ENCODE data around the gene CLIC1.

CLIC1 gene

DNA sequence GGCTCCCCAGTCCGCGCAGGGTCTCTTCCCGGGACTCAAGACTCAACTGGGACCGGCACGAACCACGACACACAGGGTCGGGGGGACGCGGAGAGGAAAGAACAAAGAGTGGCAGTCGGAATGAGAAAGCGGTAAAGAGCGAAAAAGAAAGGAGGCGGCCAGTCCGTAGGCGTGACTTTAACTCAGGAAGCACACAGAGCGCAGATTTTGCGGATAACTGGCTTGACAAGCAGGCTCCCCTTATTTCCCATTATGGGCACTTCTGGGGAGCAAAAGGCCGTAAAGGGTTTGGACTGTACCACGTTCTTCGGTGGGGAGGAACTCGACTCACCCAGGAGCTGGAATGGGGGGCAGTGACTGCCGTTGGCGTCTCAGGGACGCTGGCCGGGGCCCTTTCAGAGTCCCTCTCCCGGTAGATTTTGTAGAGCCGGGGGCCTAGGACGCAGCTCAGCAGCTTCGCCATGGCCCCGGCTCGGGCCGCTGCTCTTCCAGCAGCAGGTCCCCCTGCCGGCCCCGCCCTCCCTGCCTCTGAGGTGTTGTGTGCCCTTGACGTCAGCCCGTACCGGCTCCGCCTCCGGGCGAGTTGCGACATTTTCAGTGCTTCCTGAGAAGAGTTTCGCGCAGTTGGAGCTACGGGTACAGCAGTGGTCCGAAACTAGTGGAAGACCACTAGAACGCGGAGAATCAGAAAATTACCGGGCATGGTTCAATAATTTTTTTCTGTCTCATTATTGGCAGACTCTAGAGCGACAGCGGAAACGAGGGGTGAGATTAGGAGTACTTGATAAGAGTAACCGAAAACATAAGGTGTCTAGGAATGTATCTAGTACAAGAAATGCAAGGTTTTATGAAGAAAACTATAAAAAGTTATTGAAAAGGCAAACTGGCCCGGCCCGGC, 33.3 kb downstream of the CLIC1 start, which contains the start of gene ABHD16A:
Gene ABHD16A (minus strand): TSS at position 506 of the 898 bp plus-strand sequence. CDS start 43 bp downstream, at position 463.
- FAIRE-seq (peak; percentile 100), DNase-seq (ENCODE audit: insufficient read length) (peak; percentile 98)
- TF ChIP-seq POLR2A (IDR thresholded peaks at IDR 0.05; ENCODE audit: low read depth, low read length) (peak; percentile 72), POLR2AphosphoS5 (IDR thresholded peaks at IDR 0.05; ENCODE audit: low read depth, low read length) (peak; percentile 60), TAF1 (IDR thresholded peaks at IDR 0.05; ENCODE audit: borderline replicate concordance, low read depth, low read length) (peak; percentile 39; the same call in 1 of the 2 replicates)

DNA sequence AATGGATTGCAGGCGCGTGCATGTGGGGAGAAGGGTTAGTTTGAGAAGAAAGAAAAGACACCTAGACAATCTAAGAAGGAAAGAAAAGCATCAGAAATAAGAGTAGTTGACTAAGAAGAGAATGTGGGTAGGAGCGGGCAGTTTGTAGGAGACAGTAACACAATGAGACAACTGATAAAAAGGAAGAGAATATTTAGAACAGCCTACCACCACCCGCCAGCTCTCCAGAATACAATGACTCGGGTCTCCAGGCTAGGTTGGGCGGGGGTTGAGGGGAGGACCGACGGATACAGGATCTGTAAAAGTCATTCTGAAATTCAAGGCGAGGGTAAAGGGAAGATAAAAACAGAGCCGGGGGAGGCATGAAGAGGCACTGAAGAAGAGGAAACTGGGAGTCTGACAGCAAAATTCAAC, 33.9 kb downstream of the CLIC1 start:
- FAIRE-seq (no peak), DNase-seq (ENCODE audit: insufficient read length) (no peak)
- TF ChIP-seq POLR2AphosphoS5 (IDR thresholded peaks at IDR 0.05; ENCODE audit: low read depth, low read length), result no peak
- no peak for TF ChIP-seq TAF1 (IDR thresholded peaks at IDR 0.05; ENCODE audit: borderline replicate concordance, low read depth, low read length)
- no peak for TF ChIP-seq POLR2A (IDR thresholded peaks at IDR 0.05; ENCODE audit: low read depth, low read length)

DNA sequence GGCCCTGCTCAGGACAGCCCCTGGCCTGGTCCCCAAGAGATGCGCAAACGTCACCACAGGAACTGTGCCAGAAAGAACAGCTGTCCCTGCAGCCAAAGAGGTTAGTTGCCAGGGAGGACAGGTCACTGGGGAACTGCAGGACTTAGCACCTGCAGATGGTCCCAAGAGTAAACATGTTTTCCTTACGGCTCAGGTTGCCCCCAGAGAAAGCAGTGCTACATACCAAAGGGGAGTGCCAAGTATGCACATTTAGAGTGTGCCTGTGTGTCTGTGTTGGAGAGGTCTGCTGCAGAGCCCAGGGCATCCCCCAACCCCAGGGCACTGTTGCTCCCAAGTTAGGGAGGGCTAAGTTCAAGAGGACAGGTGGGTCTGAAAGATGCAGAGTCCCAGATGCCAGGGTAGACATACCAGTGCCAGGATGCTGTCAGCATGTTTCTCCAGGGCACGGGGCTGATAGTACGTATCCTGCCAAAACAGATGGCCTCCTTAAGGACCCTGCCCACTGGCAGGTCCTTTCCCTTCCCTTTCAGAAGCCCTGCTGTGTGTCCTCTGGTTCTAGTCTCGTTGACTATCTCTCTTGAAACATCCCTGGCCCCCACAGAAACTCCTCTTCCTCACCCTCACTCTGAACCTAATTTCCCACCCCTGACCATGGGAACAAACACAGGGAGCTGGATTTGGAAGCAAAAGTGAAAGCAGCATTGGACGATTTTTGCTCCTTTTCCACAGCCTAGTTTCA, 34.5 kb downstream of the CLIC1 start:
- DNase-seq (ENCODE audit: insufficient read length), result no peak
- FAIRE-seq, result no peak
- TF ChIP-seq POLR2A (IDR thresholded peaks at IDR 0.05; ENCODE audit: low read depth, low read length) (no peak), TAF1 (IDR thresholded peaks at IDR 0.05; ENCODE audit: borderline replicate concordance, low read depth, low read length) (no peak), POLR2AphosphoS5 (IDR thresholded peaks at IDR 0.05; ENCODE audit: low read depth, low read length) (no peak)

GRCh38 chr6:31700740-31701401, 35.5 kb downstream of the CLIC1 start:
- TF ChIP-seq TAF1 (IDR thresholded peaks at IDR 0.05; ENCODE audit: borderline replicate concordance, low read depth, low read length) (no peak), POLR2A (IDR thresholded peaks at IDR 0.05; ENCODE audit: low read depth, low read length) (no peak), POLR2AphosphoS5 (IDR thresholded peaks at IDR 0.05; ENCODE audit: low read depth, low read length) (no peak)
- FAIRE-seq, result no peak
- no peak for DNase-seq (ENCODE audit: insufficient read length)

GRCh38 chr6:31697555-31697954, 38.8 kb downstream of the CLIC1 start:
- TF ChIP-seq POLR2AphosphoS5 (IDR thresholded peaks at IDR 0.05; ENCODE audit: low read depth, low read length) (no peak), POLR2A (IDR thresholded peaks at IDR 0.05; ENCODE audit: low read depth, low read length) (no peak), TAF1 (IDR thresholded peaks at IDR 0.05; ENCODE audit: borderline replicate concordance, low read depth, low read length) (no peak)
- DNase-seq (ENCODE audit: insufficient read length) (no peak), FAIRE-seq (peak; percentile 42)

DNA sequence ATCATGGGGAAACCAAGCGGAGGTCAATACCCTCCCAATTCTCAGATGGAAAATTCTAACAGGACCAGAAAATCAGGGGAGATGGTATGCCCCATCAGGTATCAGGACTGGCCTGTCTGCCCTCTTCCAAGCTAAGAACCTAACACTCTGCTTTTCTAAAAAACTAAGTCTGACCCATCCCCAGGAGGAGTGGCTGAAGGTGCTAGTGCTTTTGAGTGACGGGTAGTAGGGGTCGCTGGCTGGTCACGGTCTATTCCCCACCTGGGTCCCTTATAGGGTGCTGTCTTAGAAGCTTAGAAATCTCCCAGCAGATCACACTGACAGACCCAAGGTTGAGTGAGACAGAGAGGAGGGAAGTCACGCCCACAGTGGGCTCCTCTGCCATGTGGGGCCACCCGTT, 42.8 kb downstream of the CLIC1 start:
- TF ChIP-seq TAF1 (IDR thresholded peaks at IDR 0.05; ENCODE audit: borderline replicate concordance, low read depth, low read length) (no peak), POLR2A (IDR thresholded peaks at IDR 0.05; ENCODE audit: low read depth, low read length) (no peak), POLR2AphosphoS5 (IDR thresholded peaks at IDR 0.05; ENCODE audit: low read depth, low read length) (no peak)
- FAIRE-seq (no peak), DNase-seq (ENCODE audit: insufficient read length) (no peak)

DNA sequence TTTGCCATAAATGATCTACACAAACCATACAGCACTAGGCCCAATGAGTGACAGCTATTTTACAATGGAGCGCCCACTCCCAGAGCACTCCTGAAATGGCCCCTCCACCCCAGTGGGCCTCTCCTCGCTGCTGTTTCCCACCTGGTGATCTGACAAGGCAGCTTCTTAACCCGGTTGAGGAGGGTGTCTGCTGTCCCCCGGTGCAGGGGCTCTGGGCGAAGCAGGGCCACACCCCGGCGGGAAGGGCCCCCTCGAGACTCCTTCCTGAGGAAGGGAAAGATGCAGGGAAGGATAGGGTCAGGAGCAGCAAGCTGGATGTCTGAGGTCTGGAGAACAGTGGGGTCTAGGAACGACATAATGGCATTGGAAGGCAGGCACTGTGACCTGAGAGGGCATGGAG, 43.4 kb downstream of the CLIC1 start:
- no peak for DNase-seq (ENCODE audit: insufficient read length)
- TF ChIP-seq POLR2AphosphoS5 (IDR thresholded peaks at IDR 0.05; ENCODE audit: low read depth, low read length) (no peak), TAF1 (IDR thresholded peaks at IDR 0.05; ENCODE audit: borderline replicate concordance, low read depth, low read length) (no peak), POLR2A (IDR thresholded peaks at IDR 0.05; ENCODE audit: low read depth, low read length) (no peak)
- FAIRE-seq, result no peak

DNA sequence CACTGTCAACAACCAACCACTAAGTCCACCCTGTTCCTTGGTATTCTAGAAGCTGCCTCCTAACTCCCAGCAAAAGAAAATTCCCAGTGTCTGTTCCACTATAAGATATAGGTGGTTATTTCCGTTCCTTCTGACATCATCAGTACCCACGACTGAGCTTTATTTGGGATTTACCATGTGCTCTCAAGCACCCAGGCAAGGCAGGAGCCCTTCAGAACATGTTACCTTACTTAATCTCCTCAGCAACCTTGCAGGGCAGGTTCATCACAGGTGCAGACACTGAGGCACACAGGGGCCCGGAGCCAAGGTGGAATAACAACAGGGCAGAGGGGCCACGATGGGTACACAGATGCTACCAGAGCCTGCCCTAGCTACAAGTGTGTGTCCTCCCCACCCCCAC, 44.0 kb downstream of the CLIC1 start:
- no peak for FAIRE-seq
- TF ChIP-seq POLR2AphosphoS5 (IDR thresholded peaks at IDR 0.05; ENCODE audit: low read depth, low read length), result no peak
- no peak for TF ChIP-seq POLR2A (IDR thresholded peaks at IDR 0.05; ENCODE audit: low read depth, low read length)
- no peak for TF ChIP-seq TAF1 (IDR thresholded peaks at IDR 0.05; ENCODE audit: borderline replicate concordance, low read depth, low read length)

GRCh38 chr6:31691564-31692108, 44.7 kb downstream of the CLIC1 start:
- no peak for TF ChIP-seq POLR2AphosphoS5 (IDR thresholded peaks at IDR 0.05; ENCODE audit: low read depth, low read length)
- no peak for TF ChIP-seq TAF1 (IDR thresholded peaks at IDR 0.05; ENCODE audit: borderline replicate concordance, low read depth, low read length)
- no peak for TF ChIP-seq POLR2A (IDR thresholded peaks at IDR 0.05; ENCODE audit: low read depth, low read length)
- no peak for FAIRE-seq
- DNase-seq (ENCODE audit: insufficient read length), result no peak

More for the DNA sequence above, 44.0 kb downstream of the CLIC1 start:
- no peak for DNase-seq (ENCODE audit: insufficient read length)

DNA sequence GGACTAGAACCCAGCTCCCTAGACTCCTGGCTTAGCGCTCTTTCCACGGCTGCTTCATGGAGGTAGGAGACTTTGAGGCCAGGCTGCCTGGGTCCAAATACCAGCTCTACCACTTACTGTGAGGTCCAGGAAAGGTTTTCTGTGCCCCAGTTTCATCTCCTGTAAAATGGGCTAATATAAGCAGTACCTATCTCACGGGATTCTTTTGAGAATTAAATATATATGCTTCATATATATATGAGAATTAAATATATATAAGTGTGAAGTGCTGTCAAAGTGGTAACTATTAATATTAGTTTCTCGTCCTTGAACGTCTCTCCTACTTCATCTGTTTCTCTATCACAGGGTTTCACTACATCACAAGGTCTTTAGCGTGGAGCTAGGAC, 45.3 kb downstream of the CLIC1 start:
- no peak for DNase-seq (ENCODE audit: insufficient read length)
- TF ChIP-seq POLR2A (IDR thresholded peaks at IDR 0.05; ENCODE audit: low read depth, low read length) (no peak), POLR2AphosphoS5 (IDR thresholded peaks at IDR 0.05; ENCODE audit: low read depth, low read length) (no peak), TAF1 (IDR thresholded peaks at IDR 0.05; ENCODE audit: borderline replicate concordance, low read depth, low read length) (no peak)
- FAIRE-seq, result no peak
